SK-N-MC (cell line): ENCODE results near the gene MAP3K7CL.

Source experiments
- EZH2 ChIP-seq: fragments of 200-600 bp; sonication (generic); IDR thresholded peaks from one replicate; pipeline ENCODE4 v1.6.1; 2017; ENCODE audit warnings: antibody characterized with exemption
- FOXP2 ChIP-seq: optimal IDR thresholded peaks from 2 replicates; pipeline ENCODE3; 2011; ENCODE audit warnings: mild to moderate bottlenecking, moderate library complexity; ENCODE audit not compliant: insufficient read depth; ENCODE audit errors: extremely low read length, control extremely low read depth
- POLR2AphosphoS5 ChIP-seq: IDR thresholded peaks from 2 replicates; pipeline ENCODE4 v1.6.1; 2012; ENCODE audit warnings: mild to moderate bottlenecking, low read depth, low read length, borderline replicate concordance

DNA sequence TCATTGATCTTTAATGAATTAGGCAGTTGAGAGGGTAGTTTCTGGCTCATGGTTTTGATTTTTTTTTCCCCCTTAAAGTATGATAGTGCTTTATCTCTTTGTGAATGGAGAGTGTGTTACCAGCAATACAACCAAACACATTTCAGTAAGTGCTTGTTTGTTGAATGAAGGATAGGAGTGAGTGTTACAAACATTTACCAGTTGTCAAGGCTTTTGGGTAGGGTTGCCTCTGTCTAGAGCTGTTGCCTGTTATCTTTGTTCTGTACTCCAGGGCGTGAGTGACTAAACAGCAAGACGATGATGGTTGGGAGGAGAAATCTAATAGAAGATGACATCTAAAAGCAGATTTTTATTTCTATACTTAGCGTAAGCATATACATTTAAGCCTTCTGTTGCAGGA lies 21.5 kb downstream of the MAP3K7CL start:
- TF ChIP-seq POLR2AphosphoS5 = no peak
- TF ChIP-seq EZH2 = no peak
- TF ChIP-seq FOXP2 = no peak
